IPS-11a (cell line): Measurements from ENCODE around the gene HTATSF1.

Experiments used
- H3K4me3 ChIP-seq: one replicate; pipeline ENCODE4 v1.5.1; 2013; ENCODE audit warnings: low read depth, low read length, control low read depth

Gene HTATSF1

DNA sequence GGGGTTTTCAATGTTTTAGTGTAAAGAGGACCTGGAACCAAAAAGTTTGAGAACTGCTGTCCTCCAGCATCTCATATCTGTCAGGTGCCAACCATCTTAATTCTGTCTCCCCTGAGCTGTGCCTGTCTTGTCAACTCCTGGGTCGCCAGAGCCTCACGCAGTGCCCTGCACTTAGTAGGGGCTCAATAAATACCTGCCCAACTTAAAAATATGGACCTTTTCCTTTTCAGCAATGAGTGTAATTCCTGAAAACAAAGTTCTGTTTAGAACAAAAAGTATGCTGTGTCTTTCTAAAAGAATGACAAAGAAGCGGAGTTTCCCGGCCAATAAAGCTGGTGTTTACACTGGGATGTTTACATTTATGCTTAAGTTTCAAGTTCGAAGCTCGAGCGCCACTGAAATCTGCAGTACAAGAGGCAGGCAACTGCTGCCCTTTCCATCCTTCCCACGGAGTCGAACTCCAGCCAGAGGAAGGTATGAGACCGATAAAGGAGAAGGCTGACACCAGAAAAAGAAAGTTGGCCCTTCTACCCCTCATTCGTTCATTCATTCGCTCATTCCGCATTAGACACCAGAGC, 1.1 kb upstream of the HTATSF1 start:
- peak overlapping the region; percentile 66 for H3K4me3 ChIP-seq

DNA sequence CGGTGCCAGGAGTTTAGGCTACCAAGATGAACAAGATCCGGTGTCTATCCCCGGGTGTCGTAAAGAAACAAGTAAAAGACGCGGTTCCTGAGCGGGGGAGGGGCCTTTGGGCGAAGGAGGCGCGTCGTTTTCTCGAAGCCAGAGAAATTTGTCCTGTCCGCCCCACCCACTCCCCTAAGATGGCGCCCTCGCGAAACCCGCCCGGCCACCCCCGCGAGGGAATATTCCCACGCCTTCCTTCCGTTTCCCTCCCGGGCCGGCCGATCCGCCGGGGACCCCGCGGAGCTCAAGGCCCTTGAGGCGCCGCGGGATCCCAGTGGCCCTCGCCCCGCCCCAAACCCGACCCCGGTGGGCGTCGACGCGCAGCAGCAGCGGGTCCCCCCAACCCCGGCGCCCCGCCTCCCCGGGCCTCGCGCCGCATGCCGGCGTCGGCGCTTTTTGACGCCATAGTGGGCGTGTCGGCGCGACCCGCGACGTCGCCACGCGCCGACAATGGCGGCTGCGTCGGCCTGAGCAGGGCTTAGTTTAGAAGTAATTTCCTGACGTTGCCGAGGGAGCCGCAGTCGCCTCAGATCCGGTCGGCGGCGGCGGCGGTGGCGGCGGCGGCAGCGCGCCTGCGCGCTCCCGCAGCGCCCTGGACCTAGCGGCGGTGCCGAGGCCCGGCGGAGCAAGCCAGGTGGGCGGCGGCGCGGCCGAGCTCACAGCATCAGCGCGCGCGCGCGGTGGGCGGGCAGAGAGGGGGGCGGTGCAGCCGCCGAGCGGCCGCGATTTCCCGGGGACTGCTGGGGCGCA, 432 bp upstream of the HTATSF1 start:
- H3K4me3 ChIP-seq = peak overlapping the region; percentile 80

DNA sequence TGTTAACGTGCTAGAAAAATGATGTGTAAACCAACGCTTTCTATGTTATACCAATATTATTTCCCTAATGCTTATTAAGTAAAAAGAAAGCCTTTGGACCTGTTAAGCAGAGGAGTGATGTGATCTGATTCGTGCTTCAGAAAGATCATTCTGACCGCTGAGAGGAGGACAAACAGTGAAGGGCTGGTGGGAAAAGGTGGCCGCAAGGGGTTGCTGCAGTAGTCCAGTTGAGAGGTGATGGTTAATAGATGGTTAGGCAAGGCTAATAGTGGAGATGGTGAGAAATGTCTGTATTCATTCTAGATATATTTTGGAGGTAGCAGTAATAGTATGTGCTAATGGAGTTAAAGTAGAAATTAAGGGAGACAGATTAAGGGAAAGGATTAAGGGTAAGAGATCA, 21.7 kb downstream of the HTATSF1 start:
- no peak overlapping the region for H3K4me3 ChIP-seq

DNA sequence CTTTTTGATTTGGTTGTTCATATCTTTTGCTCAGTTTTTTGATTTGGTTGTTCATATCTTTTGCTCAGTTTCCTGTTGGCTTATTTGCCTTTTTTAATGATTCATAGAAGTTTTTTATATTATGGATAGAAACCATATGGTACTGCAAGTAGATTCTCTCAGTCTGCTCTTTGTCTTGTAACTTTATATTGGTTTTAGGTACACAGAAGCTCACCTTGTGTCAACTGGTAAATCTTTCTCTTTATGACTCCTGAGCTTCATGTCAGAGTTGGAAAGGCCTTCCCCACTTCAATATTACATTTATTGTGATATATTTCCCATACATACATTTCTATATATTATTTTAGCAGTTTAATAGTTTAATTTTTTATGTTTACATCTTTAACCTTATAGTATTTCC, 26.4 kb downstream of the HTATSF1 start:
- no peak overlapping the region for H3K4me3 ChIP-seq

DNA sequence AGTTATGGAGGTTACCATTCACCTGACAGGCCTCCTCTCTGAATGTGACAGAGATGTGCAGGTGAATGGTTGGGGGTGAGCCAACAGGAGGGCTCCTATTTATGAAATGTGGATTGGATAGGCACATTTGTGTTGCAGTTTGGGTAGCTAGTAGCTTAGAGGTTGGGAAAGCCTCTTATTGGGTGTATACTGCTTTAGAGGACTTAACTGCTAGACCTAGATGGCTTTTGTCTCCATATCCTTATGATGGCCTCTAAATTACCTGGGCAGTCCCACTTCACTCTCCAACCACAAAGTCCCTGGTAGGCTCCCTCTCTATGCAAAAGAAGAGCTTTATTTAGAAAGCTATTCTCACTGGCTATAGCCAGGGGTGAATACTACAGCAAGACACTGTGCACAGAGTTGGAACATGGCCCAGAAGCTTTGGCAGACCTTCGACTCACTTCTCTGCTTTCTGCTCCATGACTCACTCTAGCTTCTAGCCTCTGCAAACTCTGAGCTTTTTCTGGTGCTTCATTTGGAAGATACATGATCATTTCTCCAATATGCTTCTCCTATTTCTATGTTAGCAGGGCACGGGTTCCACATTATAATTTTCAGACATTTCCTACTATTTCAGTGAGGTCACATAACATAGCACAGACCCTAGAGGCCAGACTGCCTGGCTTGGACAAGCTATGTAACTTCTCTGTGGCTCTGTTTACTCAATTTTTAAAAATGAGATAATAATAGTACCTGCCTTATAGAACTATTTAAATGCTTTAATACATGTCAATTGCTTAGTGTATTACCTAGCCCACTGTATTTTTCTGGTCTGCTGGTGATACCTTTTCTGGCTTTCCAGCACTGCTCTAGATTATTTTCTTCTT, 28.6 kb downstream of the HTATSF1 start:
- no peak overlapping the region for H3K4me3 ChIP-seq

DNA sequence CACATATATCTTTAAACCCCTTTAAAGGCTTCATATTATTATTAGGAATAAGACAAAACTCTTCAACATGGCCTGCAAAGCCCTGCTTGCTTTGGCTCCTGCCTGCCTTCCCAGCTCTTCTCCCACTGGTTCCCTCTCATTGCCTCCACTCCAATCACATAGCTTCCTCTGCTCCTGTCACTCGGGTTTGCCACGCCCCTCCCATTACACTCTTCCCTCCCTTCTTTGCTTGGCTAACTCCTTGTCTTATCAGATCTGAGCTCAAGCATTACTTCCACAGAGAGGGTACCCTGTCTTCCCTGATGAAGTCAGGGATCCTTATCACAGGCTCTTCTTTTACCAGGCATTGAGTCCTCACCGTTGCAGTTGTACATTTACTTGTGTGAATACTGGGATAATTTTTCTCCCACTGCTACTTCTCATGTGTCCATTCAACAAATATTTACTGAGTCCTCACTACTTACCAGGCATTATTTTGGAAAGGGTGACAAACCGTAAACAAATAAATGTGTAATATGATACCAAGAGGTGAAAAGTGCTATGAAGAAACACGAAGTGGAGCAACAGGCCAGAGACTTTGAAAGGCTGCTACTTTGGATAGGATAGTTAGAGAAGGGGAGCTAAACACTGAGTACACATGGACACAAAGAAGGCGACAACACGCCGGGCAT, 31.4 kb downstream of the HTATSF1 start:
- no peak overlapping the region for H3K4me3 ChIP-seq

DNA sequence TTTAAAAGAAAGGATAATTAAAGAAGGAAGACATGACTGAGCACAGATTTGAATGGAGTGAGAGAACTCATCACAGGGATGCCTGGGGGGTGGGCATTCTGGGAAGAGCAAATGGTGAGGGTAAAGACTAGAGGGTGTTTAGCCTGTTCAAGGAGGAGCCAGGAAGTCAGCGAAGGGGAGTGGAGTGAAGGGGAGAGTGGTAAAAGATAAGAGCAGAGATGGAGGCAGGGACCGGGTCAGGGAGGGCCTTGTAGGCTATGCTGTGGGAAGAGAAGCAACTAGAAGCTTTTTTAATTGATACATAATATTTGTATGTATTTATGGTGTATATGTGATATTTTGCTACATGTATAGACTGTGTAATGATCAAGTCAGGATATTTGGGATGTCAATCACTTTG, 32.4 kb downstream of the HTATSF1 start:
- no peak overlapping the region for H3K4me3 ChIP-seq

DNA sequence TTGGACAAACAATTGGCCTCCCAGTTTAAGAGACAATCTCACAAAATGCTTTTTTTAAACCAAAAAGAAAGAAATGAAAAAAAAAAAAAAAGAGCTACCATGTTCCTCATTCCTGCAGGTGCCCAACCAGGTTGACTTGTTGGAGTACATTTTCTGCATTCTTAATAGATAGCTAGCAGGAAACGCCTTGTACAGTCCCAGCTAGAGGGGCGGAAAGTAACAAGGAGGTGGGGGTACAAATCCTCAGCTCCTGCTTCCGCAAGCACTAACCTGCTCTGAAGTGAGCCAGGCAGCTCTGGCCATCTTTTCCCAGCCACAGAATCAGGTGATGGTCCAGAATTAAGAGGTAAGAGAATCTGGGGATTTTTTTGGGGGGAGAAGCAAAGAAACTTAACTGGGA, 34.6 kb downstream of the HTATSF1 start, which contains the start of gene VGLL1:
VGLL1 (plus strand) TSS at position 265 of the 400 bp plus-strand sequence. CDS start 3,806 bp downstream, outside the sequence.
- H3K4me3 ChIP-seq = no peak within 1 kb of the TSS

DNA sequence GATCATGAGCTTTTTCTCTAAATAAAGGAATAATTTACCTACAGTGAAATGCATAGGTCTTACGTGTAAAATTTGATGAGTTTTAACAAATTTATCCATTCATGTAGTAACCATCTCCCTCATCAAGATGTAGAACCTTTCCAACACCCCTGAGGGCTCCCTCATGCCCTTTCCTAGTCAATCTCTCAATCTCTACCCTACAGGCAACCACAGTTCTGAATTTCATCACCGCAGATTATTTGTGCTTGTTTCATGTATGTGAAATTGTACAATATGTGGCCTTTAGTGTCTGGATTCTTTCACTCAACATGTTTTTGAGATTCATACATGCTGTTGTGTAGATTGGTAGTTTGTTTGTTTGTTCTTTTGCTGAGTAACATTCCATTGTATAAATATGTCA, 36.7 kb downstream of the HTATSF1 start:
- no peak overlapping the region for H3K4me3 ChIP-seq

DNA sequence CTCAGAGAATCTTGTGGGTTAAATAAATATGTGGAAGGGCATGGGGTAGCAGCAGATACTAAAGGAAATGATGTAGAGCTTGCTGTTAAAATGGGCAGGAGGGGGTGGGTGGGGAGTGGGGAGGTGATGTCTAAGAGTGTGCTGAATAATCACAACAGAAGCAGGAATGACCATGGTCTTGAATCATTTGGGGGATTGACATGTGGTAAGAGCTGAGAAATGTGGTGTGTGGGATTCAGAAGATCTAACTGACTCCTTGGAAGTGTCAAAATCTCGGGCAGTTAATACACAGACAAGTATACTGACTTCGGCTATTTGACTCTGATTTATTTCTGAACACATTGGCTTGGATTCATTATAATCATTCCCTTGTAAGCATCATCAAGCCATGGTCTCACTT, 41.4 kb downstream of the HTATSF1 start:
- no peak overlapping the region for H3K4me3 ChIP-seq

DNA sequence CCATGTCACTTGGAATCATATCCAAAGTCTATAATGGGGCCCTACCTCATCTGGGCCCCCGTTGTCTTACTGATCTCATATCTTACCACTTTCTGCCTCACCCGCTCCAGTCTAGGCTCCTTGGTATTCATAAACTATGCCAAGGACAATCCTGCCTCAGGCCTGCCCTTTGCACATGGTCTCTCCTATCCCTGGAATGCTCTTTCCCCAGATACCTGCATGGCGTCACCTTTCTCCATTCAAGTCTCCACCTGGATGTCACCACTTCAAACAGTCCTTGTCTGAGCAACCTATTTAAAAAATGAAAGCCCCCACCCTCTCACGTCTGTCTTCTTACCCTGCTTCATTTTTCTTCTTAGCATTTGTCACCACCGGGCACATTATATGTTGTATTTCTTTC, 42.8 kb downstream of the HTATSF1 start:
- no peak overlapping the region for H3K4me3 ChIP-seq

DNA sequence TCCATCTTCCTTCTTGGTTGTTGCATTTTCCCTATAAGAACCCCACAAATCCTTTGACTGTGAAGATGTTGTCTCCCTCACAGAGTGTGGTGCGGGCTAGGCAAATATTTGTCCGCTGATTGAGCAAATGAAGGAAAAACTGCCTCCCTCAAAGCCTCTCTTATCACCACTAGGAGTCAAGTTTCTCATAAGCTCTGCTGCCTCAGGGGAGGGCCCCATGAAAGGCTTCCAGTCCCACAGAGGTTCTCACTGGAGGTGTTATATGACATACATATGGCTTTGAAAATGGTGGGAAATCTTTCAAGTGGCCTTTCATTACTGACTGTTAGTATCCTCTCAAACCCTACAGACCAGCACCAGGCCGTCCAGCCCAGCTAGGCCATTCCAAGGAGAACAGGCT, 43.9 kb downstream of the HTATSF1 start:
- H3K4me3 ChIP-seq = no peak overlapping the region

DNA sequence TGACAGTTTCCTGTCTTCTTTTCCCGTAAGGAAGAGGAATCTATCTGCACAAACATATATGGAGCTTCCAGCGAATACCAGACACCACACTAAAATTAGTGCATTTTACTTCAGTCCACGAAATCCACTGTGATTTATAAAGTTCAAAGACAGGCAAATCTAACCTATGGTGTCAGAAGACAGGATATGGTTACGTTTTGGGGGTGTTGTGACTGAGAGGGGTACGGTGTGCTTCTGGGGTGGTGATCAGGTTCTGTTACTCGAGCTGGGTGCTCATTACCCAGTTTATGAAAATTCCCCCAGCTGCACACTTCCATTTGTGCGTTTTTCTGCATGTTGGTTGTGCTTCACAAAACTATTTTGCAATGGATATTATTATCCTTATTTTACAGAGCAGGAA, 44.9 kb downstream of the HTATSF1 start:
- H3K4me3 ChIP-seq = no peak overlapping the region

DNA sequence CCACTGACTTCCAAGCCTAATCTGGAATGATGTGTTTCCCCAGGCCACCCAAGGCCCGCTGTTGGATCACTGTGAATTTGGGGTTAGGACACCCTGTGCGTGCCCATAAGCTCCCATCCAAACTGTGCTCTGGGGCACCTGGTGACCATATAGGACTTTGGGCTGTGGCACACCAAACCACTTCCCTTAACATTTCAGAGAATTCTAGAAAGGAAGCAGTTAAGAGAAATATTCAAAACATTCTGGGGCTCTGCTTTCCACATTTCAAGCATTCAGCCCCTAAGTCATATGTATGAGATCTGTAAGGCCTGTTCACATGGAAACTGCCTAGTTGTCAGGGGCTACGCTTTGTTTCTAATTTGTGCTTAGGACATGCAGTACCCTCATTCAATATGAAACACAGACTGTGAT, 49.0 kb downstream of the HTATSF1 start:
- no peak overlapping the region for H3K4me3 ChIP-seq

DNA sequence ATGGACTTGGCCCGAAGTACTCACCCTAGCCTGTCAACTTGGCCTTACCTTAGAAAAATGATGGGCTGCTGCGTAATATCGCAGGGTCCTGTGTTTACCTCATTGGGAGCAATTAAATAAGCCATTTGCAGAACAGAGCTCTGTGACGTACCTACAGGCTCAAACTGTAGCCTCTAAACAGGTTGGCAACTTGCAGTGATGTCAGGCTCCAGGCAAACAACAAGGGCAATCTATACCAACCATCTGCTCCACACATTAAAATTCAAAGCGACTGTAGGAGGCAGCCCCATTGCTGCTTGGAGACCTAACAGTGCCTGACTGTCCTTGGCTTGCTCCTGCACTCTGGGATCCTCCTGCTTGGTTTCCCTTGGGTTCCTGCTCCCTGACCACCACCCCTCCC, 51.8 kb downstream of the HTATSF1 start:
- H3K4me3 ChIP-seq = no peak overlapping the region

DNA sequence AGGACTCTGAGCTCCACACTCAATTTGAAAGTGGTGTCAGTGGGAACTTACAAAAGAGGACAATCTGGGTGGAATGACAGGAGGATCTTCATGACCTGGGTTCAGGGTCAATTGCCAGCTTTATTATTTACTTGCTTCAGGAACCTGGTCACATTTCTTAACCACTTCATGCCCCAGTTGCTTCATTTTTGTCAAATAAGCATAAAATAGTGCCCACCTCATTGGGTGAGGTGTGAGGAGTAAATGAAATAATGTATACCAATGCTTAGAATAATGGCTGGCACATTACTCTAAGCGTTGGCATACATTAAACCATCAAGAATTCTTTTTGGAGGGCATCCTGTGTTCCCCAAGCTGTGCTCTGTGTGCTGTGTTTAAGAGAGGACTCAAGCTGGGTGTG, 54.0 kb downstream of the HTATSF1 start:
- no peak overlapping the region for H3K4me3 ChIP-seq

DNA sequence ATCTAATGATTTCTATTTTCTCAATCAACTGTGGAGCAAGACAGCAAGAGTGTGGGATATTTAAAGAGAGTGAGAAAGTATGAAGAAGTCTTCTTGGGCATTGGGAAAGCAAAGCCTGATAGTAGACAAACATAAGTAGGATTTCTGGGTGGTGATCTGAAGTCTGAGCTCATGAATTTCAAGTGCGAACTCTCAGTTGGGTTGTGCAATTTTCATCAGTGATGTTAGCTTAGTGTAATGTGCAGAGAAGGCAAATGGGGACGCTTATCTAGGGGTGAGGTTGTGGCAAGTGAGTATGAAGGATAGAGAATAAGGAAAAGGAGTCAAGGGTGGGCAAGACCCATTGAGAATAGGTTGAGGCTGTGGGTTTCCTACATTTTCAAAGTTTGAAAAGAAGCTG, 58.3 kb downstream of the HTATSF1 start:
- H3K4me3 ChIP-seq = no peak overlapping the region
